A673 (cell line): Measurements from ENCODE around the gene PVALEF. TPM values are rescaled to one million over a fixed set of nuclear protein-coding genes. Genes with fewer than 3 reads are reported as not detected.

Experiments
- BruUV-seq: library from RNA; stranded (reverse); fragments of 400-500 nt; replicated peaks from 2 replicates; lab custom pipeline; 2021; lab: Mats Ljungman, UMichigan
- CTCF ChIA-PET: fragments of 300-600 bp; sonication (Branson Sonifier 250); formaldehyde crosslinking; loops from one replicate; lab custom pipeline; 2022; ENCODE audit warnings: antibody characterized with exemption; lab: Charles Lee
- POLR2A ChIA-PET: fragments of 300-600 bp; sonication (Branson Sonifier 250); formaldehyde crosslinking; loops from one replicate; lab custom pipeline; 2022; ENCODE audit warnings: antibody characterized with exemption; ENCODE audit not compliant: low non-redundant PET; lab: Charles Lee
- DNase-seq: peaks from one replicate; pipeline ENCODE4 v3.0.0-alpha.2; 2015; ENCODE audit warnings: low spot score
- H3K27ac ChIP-seq: fragments of 200-600 bp; sonication (generic); 2 replicates; pipeline ENCODE4 v1.5.1; 2016; ENCODE audit warnings: mixed run types, low read depth, mild to moderate bottlenecking, mixed read lengths, antibody characterized with exemption, low read length; ENCODE audit not compliant: poor library complexity, severe bottlenecking
- H3K27me3 ChIP-seq: fragments of 200-600 bp; sonication (generic); replicated peaks from 2 replicates; pipeline ENCODE4 v1.6.1; 2017; ENCODE audit warnings: mixed run types, low read depth, mild to moderate bottlenecking, mixed read lengths, antibody characterized with exemption, low read length; ENCODE audit not compliant: insufficient read depth, poor library complexity
- H3K36me3 ChIP-seq: fragments of 200-600 bp; sonication (generic); 2 replicates; pipeline ENCODE4 v1.6.1; 2016; ENCODE audit warnings: mixed run types, mild to moderate bottlenecking, mixed read lengths, antibody characterized with exemption, low read length; ENCODE audit not compliant: insufficient read depth, poor library complexity, severe bottlenecking
- H3K4me1 ChIP-seq: fragments of 200-600 bp; sonication (generic); 2 replicates; pipeline ENCODE4 v1.6.1; 2017; ENCODE audit warnings: mixed run types, mild to moderate bottlenecking, mixed read lengths, antibody characterized with exemption, low read length; ENCODE audit not compliant: insufficient read depth, poor library complexity, severe bottlenecking
- H3K4me3 ChIP-seq: fragments of 200-600 bp; sonication (generic); 2 replicates; pipeline ENCODE4 v1.5.1; 2016; ENCODE audit warnings: low read depth, mixed run types, mild to moderate bottlenecking, mixed read lengths, low read length; ENCODE audit not compliant: poor library complexity, severe bottlenecking
- H3K9me3 ChIP-seq: fragments of 200-600 bp; sonication (generic); 2 replicates; pipeline ENCODE4 v1.6.1; 2016; ENCODE audit warnings: mixed run types, low read depth, mild to moderate bottlenecking, mixed read lengths, antibody characterized with exemption, low read length; ENCODE audit not compliant: poor library complexity, severe bottlenecking
- EZH2 ChIP-seq: fragments of 200-600 bp; sonication (generic); IDR thresholded peaks from 2 replicates; pipeline ENCODE4 v1.6.1; 2017; ENCODE audit warnings: borderline replicate concordance, low read depth, mild to moderate bottlenecking, mixed read lengths, antibody characterized with exemption, low read length; ENCODE audit not compliant: poor library complexity, severe bottlenecking
- intact Hi-C: fragments of 100-400 bp; cut with micrococcal nuclease; formaldehyde crosslinking; loops from one replicate; pipeline ENCODE4 v1.10.0; 2022; ENCODE audit not compliant: unreplicated experiment
- total RNA-seq: library from RNA; stranded (reverse); gene quantifications from 2 replicates; pipeline ENCODE4 v1.2.3, GENCODE V29; 2021
- TF ChIP-seq, protein P1 (sequence below): fragments of 300-800, 200-600 bp; sonication (generic); conservative IDR thresholded peaks from 2 replicates; pipeline ENCODE4 v1.5.1; 2017; ENCODE audit warnings: low read depth, mild to moderate bottlenecking, antibody characterized with exemption, low read length, moderate library complexity, mixed read lengths

PVALEF gene
- total RNA-seq, 1 experiment from 2014 or later, result not detected

DNA sequence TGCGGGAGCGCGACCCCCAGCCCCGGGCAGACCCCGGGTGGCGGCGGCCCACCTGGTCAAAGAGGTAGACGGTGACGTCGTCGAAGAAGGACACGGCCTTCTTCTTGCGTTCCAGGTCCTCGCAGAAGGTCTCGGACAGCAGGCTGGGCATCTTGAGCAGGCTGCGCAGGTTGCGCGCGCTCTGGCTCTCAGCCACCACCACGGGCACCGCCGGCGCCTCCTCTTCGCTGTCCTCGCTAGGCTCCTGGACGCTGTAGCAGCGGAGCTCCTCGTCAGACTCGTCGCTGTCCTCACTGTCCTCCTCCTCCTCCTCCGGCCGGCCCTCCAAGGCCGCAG lies 45.2 kb upstream of the PVALEF start:
- Histone ChIP-seq H3K27ac (peak overlapping the region; percentile 70), H3K9me3 (no peaks in the 10 kb centered on the region), H3K4me1 (peaks cover 14% of the 10 kb centered on the region), H3K4me3 (peak overlapping the region; percentile 55), H3K27me3 (no peaks in the 10 kb centered on the region), H3K36me3 (no peaks in the 10 kb centered on the region)
- no peak for DNase-seq
- intact Hi-C loops, result no loop called here
- no TSS peak for BruUV-seq
- POLR2A ChIA-PET, result no interaction called here
- CTCF ChIA-PET, result no interaction called here
- TF ChIP-seq, protein P1, sequence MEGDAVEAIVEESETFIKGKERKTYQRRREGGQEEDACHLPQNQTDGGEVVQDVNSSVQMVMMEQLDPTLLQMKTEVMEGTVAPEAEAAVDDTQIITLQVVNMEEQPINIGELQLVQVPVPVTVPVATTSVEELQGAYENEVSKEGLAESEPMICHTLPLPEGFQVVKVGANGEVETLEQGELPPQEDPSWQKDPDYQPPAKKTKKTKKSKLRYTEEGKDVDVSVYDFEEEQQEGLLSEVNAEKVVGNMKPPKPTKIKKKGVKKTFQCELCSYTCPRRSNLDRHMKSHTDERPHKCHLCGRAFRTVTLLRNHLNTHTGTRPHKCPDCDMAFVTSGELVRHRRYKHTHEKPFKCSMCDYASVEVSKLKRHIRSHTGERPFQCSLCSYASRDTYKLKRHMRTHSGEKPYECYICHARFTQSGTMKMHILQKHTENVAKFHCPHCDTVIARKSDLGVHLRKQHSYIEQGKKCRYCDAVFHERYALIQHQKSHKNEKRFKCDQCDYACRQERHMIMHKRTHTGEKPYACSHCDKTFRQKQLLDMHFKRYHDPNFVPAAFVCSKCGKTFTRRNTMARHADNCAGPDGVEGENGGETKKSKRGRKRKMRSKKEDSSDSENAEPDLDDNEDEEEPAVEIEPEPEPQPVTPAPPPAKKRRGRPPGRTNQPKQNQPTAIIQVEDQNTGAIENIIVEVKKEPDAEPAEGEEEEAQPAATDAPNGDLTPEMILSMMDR, result no peak
- TF ChIP-seq EZH2, result no peak

DNA sequence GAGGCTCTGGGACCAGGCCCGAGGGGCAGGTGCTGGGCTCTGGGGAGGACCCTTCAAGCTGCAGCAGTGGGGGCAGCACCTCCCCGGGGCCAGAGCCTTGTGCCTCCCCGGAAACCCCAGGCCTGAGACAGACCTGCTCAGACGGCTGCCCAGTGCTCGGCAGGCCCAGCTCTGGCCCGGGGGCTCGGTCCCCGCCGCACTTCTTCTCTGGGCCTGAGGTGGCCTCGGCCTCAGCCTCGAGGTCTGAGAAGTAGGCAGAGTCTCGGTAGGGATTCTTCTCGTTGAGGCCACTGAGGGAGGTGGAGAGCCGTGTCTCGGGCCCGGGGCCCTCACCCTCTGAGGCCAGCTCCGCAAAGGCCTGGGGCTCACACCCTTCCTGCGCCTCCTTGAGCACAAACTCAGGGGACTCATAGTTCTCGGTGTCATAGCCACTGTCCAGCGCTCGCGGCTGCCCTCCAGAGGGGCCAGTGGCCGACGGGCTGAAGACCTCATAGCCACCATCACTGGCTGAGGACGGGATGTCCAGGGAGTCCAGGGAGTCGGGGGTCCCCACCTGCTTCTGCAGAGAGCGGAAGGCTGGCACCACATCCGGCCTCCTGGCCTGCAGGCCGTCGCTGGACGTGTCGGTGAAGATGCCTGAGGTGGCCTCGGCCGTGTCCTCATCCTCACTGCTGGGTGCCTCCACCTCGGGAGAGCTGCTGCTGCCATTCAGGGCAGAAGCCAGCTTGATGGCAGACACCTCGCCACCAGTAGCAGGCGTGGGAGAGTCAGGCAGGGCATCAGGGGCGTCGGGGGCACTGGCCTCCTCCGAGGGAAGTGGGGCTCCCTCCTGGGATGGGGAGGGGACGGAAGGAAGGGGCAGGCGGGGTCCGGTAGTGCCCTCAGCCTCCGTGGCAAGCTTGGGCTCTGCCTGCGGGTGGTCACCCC lies 44.3 kb upstream of the PVALEF start:
- POLR2A ChIA-PET, result no interaction called here
- H3K4me3 ChIP-seq, result no peak overlapping the region

DNA sequence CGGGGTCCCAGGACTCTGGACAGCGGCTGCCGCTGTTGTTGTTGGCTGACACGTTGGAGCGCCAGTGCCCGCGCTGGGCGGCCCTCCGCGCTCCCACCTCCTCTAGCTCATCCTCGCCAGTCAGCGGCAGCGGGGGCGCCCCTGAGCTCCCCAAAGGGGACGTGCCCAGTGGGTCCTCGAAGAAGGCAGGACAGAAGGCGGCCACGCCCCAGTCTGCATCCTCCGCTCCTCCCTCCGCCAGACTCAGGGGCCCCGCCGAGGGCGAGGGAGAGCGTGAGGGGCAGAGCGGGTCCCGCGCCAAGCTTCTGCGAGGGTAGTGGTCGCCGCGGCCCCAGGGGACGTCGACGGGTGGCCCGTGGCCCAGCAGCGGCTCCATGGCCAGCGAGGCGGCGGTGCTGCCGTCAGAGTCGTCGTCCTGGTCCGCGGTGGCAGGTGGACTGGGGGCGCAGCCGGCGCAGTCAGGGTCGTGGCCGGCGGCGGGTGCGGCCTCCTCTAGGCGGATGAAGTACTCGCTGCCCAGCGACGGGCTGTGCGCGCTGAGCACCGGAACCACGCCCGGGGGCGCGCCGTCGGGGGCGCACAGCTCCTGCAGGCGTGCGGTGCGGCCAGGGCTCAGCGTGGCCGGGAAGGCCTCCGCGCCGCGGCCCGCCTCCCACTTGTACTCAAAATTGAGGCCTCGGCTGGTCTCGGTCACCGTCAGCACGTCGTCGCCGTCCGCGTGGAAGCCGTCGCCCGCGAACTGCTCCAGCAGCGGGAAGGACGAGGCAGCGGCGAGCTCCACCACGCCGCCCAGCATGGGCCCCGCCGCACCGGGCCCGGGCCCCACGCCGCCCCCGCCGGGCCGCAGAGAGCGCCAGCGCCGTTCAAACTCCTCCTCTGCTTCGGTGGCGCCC lies 43.2 kb upstream of the PVALEF start:
- H3K27me3 ChIP-seq, result no peaks in the 10 kb centered on the region
- POLR2A ChIA-PET, result no interaction called here
- no peak for TF ChIP-seq EZH2
- TF ChIP-seq, protein P1, result no peak
- DNase-seq, result no peak
- no peaks in the 10 kb centered on the region for H3K36me3 ChIP-seq
- intact Hi-C loops, result no loop called here
- H3K4me3 ChIP-seq, result no peak overlapping the region
- BruUV-seq, result no TSS peak
- H3K4me1 ChIP-seq, result peaks cover 14% of the 10 kb centered on the region
- CTCF ChIA-PET, result no interaction called here
- H3K9me3 ChIP-seq, result no peaks in the 10 kb centered on the region
- no peak overlapping the region for H3K27ac ChIP-seq

More for the DNA sequence above, 44.3 kb upstream of the PVALEF start:
- Histone ChIP-seq H3K27ac (peak overlapping the region; percentile 70), H3K36me3 (no peaks in the 10 kb centered on the region), H3K9me3 (no peaks in the 10 kb centered on the region), H3K4me1 (peaks cover 14% of the 10 kb centered on the region), H3K27me3 (no peaks in the 10 kb centered on the region)
- no peak for TF ChIP-seq EZH2
- TF ChIP-seq, protein P1, result no peak
- no peak for DNase-seq
- intact Hi-C loops, result no loop called here
- no TSS peak for BruUV-seq
- CTCF ChIA-PET, result no interaction called here
